WTC11 (cell line): ENCODE results near the gene SEMA4D. TPM values are rescaled to one million over a fixed set of nuclear protein-coding genes. Genes with fewer than 3 reads are reported as not detected.
A peak's percentile ranks its signal among the peaks of the same experiment; 100 is the strongest.

ENCODE experiments used
- ATAC-seq: fragments of 200-7000 bp; cut with Tn5 transposase; 2 replicates; pipeline ENCODE4 v1.10.0; 2021; ENCODE audit warnings: mild to moderate bottlenecking, moderate library complexity
- CTCF ChIA-PET: fragments of 300-600 bp; sonication (Branson Sonifier 250); formaldehyde crosslinking; loops from one replicate; lab custom pipeline; 2021; ENCODE audit warnings: antibody characterized with exemption; lab: Charles Lee
- POLR2A ChIA-PET: fragments of 350-600 bp; sonication (Branson Sonifier 250); formaldehyde crosslinking; loops from one replicate; lab custom pipeline; 2021; ENCODE audit warnings: antibody characterized with exemption; lab: Charles Lee
- DNase-seq: peaks from one replicate; pipeline ENCODE4 v3.0.0; 2021; ENCODE audit warnings: low spot score
- H3K27ac Mint-ChIP-seq: 2 replicates; pipeline ENCODE4 v1.8.0; 2021; ENCODE audit warnings: mixed read lengths
- H3K27me3 Mint-ChIP-seq: 2 replicates; pipeline ENCODE4 v1.8.0; 2021; ENCODE audit warnings: low read depth, mild to moderate bottlenecking, moderate library complexity, mixed read lengths
- H3K36me3 Mint-ChIP-seq: 2 replicates; pipeline ENCODE4 v1.8.0; 2021; ENCODE audit warnings: mixed read lengths
- H3K4me1 Mint-ChIP-seq: 2 replicates; pipeline ENCODE4 v1.8.0; 2022; ENCODE audit warnings: mixed read lengths
- H3K4me3 Mint-ChIP-seq: 2 replicates; pipeline ENCODE4 v1.8.0; 2021; ENCODE audit warnings: mild to moderate bottlenecking, moderate library complexity, mixed read lengths
- H3K9me3 Mint-ChIP-seq: 2 replicates; pipeline ENCODE4 v1.8.0; 2021; ENCODE audit warnings: mixed read lengths
- AR ChIP-seq: fragments of 250-450 bp; sonication (Bioruptor Pico); IDR thresholded peaks from 2 replicates; pipeline ENCODE4 v1.9.0; 2021; ENCODE audit warnings: mild to moderate bottlenecking
- CBFB ChIP-seq: sonication (generic); formaldehyde crosslinking; IDR thresholded peaks from 2 replicates; pipeline ENCODE4 v1.8.1; 2022; ENCODE audit warnings: mild to moderate bottlenecking, low read depth, missing genetic modification reagents
- CTCF ChIP-seq: fragments of 200-600 bp; IDR thresholded peaks from 2 replicates; pipeline ENCODE4 v1.8.0; 2022; ENCODE audit warnings: antibody characterized with exemption
- E2F4 ChIP-seq: sonication (generic); formaldehyde crosslinking; IDR thresholded peaks from 2 replicates; pipeline ENCODE4 v1.8.1; 2022; ENCODE audit warnings: low read depth, mild to moderate bottlenecking, moderate library complexity, missing genetic modification reagents, borderline replicate concordance
- FOXJ3 ChIP-seq: sonication (generic); formaldehyde crosslinking; IDR thresholded peaks from 2 replicates; pipeline ENCODE4 v1.9.0; 2021; ENCODE audit warnings: missing genetic modification reagents, mild to moderate bottlenecking, borderline replicate concordance
- GRHL2 ChIP-seq: fragments of 250-450 bp; sonication (Bioruptor Pico); IDR thresholded peaks from 2 replicates; pipeline ENCODE4 v1.8.0; 2022; ENCODE audit warnings: mild to moderate bottlenecking, moderate library complexity; ENCODE audit not compliant: insufficient replicate concordance, severe bottlenecking
- HMGXB4 ChIP-seq: sonication (generic); formaldehyde crosslinking; IDR thresholded peaks from 2 replicates; pipeline ENCODE4 v1.8.1; 2023; ENCODE audit warnings: mild to moderate bottlenecking, moderate library complexity, missing genetic modification reagents
- JUN ChIP-seq: sonication (generic); formaldehyde crosslinking; IDR thresholded peaks from 2 replicates; pipeline ENCODE4 v1.8.0; 2023; ENCODE audit warnings: mild to moderate bottlenecking, missing genetic modification reagents
- MAX ChIP-seq: sonication (generic); formaldehyde crosslinking; IDR thresholded peaks from 2 replicates; pipeline ENCODE4 v1.8.0; 2022; ENCODE audit warnings: mild to moderate bottlenecking, missing genetic modification reagents
- OVOL2 ChIP-seq: fragments of 250-450 bp; sonication (Bioruptor Pico); IDR thresholded peaks from 2 replicates; pipeline ENCODE4 v1.9.0; 2021; ENCODE audit warnings: mild to moderate bottlenecking, borderline replicate concordance
- RELA ChIP-seq: sonication (generic); formaldehyde crosslinking; IDR thresholded peaks from 2 replicates; pipeline ENCODE4 v1.8.1; 2022; ENCODE audit warnings: missing genetic modification reagents, mild to moderate bottlenecking, borderline replicate concordance
- STAT6 ChIP-seq: sonication (generic); formaldehyde crosslinking; conservative IDR thresholded peaks from 2 replicates; pipeline ENCODE4 v1.8.1; 2023; ENCODE audit warnings: mild to moderate bottlenecking, low read depth, missing genetic modification reagents, moderate library complexity
- ZBTB21 ChIP-seq: sonication (generic); formaldehyde crosslinking; IDR thresholded peaks from 2 replicates; pipeline ENCODE4 v1.8.1; 2023; ENCODE audit warnings: mild to moderate bottlenecking, missing genetic modification reagents, borderline replicate concordance
- ZNF512 ChIP-seq: sonication (generic); formaldehyde crosslinking; IDR thresholded peaks from 2 replicates; pipeline ENCODE4 v1.8.1; 2022; ENCODE audit warnings: missing genetic modification reagents, borderline replicate concordance
- ZNF532 ChIP-seq: fragments of 250-450 bp; sonication (Bioruptor Pico); IDR thresholded peaks from 2 replicates; pipeline ENCODE4 v1.9.0; 2021; ENCODE audit warnings: mild to moderate bottlenecking, borderline replicate concordance
- total RNA-seq: library from RNA; stranded (reverse); gene quantifications from 3 replicates; pipeline ENCODE4 v1.2.3, GENCODE V29; 2021

The SEMA4D gene
- total RNA-seq, 1 experiment from 2014 or later = 67.8 TPM

GRCh38 chr9:89437772-89438171 is 60.1 kb downstream of the SEMA4D start:
- DNase-seq = no peak
- TF ChIP-seq GRHL2 (CRISPR knock-in tag) (no peak), OVOL2 (CRISPR knock-in tag) (no peak), JUN (CRISPR knock-in tag) (no peak), CTCF (no peak), AR (CRISPR knock-in tag) (no peak), RELA (CRISPR knock-in tag) (no peak), CBFB (CRISPR knock-in tag) (no peak), ZBTB21 (no peak), E2F4 (CRISPR knock-in tag) (no peak), HMGXB4 (CRISPR knock-in tag) (no peak), STAT6 (CRISPR knock-in tag) (no peak), ZNF532 (no peak), ZNF512 (CRISPR knock-in tag) (no peak), FOXJ3 (CRISPR knock-in tag) (no peak), MAX (no peak)
- ATAC-seq = no peak
- CTCF ChIA-PET = interaction anchor here (1.0 to 1.1 kb wide), 2 partner anchors 111 to 127 kb away, joined by 3 to 4 read pairs; no protein-coding TSS in a partner anchor
- peak overlapping the region; percentile 93 for H3K27ac Mint-ChIP-seq
- peaks cover 90% of the 10 kb centered on the region for H3K4me1 Mint-ChIP-seq
- H3K27me3 Mint-ChIP-seq = no peaks in the 10 kb centered on the region
- no peaks in the 10 kb centered on the region for H3K9me3 Mint-ChIP-seq
- POLR2A ChIA-PET = no interaction called here
- H3K4me3 Mint-ChIP-seq = no peak overlapping the region
- no peaks in the 10 kb centered on the region; the same call in 1 of the 2 replicates for H3K36me3 Mint-ChIP-seq
